Stimulated activated CD8-positive, alpha-beta memory T cell treated with anti-CD3 and anti-CD28 coated beads, Interleukin-12 subunit alpha, Interleukin-12 subunit beta, amount 100 ng/mL, for 4 hours (primary cell): Measurements from ENCODE around the gene MCCD1.
"Not testable (repeated sequence)": the region's sequence is repeated elsewhere in the genome, so short reads cannot be mapped to it uniquely, and the experiment has no call there.

Experiments used
- DNase-seq: peaks from one replicate; pipeline ENCODE4 v3.0.0-alpha.2; 2020; ENCODE audit warnings: low read depth

MCCD1 gene, protein sequence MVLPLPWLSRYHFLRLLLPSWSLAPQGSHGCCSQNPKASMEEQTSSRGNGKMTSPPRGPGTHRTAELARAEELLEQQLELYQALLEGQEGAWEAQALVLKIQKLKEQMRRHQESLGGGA

DNA sequence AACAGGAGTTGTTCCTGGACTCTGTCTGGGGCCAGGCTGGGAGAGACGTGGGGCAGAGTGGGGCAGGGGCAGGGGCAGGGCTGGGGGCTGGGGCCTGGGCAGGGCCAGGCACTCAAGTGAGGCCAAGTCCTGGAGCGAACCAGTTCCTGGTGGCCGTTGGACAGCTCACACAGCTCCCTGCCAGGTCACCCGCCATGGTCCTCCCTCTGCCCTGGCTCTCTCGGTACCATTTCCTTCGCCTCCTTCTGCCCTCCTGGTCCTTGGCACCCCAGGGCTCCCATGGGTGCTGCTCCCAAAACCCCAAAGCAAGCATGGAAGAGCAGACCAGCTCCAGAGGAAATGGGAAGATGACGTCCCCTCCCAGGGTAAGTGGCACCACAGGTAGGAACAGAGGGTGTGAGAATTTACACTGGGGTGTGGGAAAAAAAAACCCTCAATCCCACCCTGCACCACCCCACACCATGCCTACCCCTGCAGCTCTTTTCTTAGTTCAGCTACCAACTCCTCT is at the start of gene MCCD1:
TSS of gene MCCD1 (plus strand) at position 142 of the 508 bp plus-strand sequence. CDS start at position 195, 53 bp downstream.
- no peak for DNase-seq

GRCh38 chr6:31479151-31479932 is 49.4 kb upstream of the MCCD1 start:
- no peak for DNase-seq

- DNase-seq = no peak
Measured at GRCh38 chr6:31479933-31480535, 48.7 kb upstream of the MCCD1 start.

DNA sequence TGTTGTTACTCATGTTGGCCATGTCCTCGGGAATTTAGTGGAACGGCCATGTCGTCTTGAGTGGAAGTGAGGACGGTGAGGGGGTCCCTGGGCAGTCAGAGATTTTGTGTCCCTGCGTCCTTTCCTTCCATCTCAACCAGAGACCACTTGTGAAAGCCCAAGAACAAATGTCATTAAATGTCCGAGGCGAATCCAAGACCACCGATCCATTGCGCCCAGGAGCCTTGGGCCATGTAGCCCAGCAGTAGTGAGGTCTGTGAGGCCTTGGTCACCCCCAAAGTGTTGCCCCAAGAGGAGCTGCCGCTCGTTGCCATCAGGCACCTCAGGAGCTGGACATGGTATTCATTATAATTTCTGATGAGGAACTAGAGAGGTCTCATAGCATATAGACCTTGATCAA is 48.2 kb upstream of the MCCD1 start:
- DNase-seq = no peak

- no peak for DNase-seq
Measured at GRCh38 chr6:31483392-31483791, 45.4 kb upstream of the MCCD1 start.

GRCh38 chr6:31485055-31485454 is 43.7 kb upstream of the MCCD1 start:
- DNase-seq = no peak

- DNase-seq = not testable (repeated sequence)
Measured at GRCh38 chr6:31486065-31486837, 42.5 kb upstream of the MCCD1 start.

- DNase-seq = not testable (repeated sequence)
Measured at GRCh38 chr6:31487674-31488073, 41.1 kb upstream of the MCCD1 start.

- DNase-seq = no peak
Measured at GRCh38 chr6:31489086-31489485, 39.7 kb upstream of the MCCD1 start.

DNA sequence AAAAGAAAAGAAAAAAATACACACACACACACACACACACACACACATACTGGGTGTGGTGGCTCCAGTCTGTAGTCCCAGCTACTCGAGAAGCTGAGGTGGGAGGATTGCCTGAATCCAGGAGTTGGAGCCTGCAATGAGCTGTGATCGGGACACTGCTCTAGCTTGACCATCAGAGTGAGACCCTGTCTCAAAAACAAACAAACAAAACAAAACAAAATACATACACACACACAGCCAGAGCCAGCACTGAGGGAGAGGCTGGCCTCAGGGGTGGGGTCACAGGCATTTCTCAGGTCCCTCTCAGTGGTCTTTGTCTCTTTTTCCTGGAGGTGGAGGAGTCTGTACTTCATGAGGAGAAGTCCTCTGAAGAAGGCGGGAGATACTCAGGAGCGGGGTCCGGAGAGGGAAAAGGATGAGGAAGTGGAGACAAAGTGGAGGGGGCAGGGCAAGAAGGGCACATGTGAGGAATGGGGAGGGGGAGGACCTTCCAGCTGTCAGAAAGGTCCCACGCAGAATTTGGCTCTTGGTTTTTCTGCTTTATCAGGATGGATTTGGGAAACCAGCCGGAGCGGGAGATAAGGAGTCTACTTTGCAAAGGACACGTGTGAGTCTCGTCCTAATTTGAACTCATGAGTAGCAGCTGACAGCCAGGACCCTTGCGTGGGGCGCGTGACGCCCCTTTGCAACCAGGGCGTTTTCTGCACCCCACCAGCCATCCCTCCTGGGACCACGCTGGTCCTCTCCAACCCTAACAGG is 38.5 kb upstream of the MCCD1 start:
- DNase-seq = no peak

DNA sequence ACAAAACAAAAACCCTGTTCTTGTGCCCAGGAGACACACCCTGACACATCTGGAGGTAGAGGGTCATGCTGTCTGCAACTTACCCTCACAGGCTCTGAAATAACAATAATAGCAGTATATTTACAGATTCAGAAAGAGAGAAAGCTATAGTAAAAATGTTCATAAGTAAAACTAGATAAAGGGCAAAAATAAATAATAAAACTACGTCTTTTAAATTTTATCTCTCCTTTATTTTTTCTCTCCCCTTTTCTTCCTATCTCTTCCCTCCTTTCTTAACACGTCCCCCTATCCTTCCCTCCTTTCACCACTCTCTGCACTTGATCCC is 35.2 kb upstream of the MCCD1 start:
- not testable (repeated sequence) for DNase-seq

DNA sequence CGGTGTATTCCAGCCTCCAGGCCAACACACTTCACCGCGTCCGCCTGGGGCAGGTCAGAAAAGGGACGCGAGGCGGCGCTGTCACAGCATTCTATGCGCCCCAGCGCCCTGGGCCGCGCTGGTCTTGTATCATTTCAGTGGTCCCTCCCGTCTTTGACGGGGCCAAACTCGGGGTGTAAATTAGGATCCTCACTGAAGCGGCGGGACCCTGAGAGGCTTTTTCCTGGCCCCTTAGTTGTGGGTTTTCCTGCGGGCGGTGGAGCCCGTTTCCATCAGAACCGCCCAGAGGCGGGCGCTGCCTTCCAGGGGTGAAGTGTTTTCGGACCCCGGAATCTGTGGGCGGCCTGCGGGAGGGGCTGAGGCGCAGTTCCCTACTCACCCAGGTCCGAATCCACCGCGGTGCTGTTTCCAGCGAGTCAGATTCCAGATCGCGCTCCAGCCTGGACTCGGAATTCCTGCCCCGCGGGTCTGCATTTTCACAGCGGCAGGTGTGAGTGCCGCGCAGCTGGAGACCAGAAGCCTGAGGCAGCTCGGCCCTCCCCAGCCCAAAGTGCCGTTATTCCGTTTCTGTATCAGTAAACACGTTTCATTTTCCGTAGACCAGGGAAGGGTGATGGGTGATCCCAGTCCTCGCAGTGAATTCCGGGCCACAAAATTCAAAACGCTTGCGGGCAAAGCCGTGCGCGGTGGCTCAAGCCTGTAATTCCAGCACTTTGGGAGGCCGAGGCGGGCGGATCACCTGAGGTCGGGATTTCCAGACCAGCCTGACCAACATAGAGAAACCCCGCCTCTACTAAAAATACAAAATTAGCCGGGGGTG is 34.7 kb upstream of the MCCD1 start:
- peak; percentile 54 for DNase-seq

DNA sequence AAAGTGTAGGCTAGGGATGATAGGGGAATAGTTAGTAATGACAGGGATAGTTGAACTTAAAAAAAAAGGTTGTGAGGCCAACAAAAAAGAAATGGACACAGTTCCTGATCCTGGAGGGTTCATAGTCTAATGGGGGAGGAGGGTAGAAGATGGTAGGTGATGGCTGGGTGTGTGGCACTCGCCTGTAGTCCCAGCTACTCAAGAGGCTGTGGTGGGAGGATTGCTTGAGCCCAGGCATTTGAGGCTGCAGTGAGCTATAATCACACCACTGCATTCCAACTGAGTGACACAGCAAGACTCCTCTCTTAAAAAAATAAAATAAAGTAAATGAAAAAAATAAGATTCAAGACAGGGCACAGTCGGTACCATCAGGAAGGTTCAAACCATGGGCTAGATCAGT is 33.2 kb upstream of the MCCD1 start:
- no peak for DNase-seq

DNA sequence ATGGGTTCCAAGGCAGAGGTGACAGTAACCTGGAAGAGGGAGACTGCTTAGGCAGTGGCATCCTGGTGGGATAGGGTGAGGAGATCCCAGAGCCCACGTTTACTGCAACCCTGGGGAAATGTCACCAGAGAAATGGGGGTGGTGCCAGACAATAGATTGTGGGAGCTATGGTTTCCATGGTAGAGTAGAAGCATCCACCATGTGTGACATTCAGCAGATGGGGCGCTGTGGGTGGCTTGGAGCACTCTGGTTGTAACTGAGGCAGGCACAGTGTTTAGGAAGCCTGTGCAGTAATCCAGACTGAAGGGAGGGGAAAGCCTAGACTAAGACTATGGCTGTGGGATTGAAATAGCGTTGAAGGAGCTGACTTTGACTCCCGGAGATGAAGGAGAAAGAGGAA is 31.9 kb upstream of the MCCD1 start:
- not testable (repeated sequence) for DNase-seq

- DNase-seq = peak; percentile 72
Measured at GRCh38 chr6:31497531-31498476, 31.0 kb upstream of the MCCD1 start, which contains the start of gene MICB. MICB (plus strand) TSS chr6:31498145; CDS start chr6:31498194, 49 bp downstream.

- no peak for DNase-seq
Measured at GRCh38 chr6:31498748-31499147, 30.0 kb upstream of the MCCD1 start.

DNA sequence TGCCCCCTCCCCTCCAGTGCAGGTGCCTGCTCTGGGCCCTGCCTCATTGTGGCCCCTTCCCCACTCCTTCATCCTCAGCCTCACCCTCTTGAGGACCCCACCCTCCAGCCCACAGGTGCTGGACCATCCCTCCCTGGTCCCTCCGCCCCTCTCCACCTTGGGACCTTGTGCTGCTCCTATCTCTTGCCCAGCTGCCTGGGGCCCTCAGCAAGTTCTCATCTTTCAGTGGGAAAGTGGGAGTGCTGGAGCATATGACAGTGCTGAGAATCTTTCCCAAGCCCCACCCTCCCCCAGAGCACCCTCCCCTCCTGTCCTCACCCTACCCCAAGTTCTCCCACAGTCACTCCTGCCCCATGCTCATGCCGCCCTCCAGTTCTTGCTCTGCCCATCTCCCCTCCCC is 29.1 kb upstream of the MCCD1 start:
- not testable (repeated sequence) for DNase-seq

DNA sequence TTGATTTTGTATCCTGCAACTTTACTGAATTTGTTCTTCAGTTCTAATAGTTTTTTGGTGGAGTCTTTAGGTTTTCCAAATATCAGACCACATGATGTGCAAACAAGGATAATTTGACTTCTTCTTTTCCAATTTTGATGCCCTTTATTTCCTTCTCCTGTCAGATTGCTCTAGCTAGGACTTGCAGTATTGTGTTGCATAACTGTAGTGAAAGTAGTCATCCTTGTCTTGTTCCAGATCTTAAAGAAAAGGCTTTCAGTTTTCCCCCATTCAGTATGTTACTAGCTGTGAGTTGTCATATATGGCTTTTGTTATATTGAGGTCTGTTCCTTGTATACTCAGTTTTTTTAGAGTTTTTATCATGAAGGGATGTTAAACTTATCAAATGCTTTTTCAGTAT is 26.2 kb upstream of the MCCD1 start:
- DNase-seq = no peak

GRCh38 chr6:31509036-31509435 is 19.7 kb upstream of the MCCD1 start:
- DNase-seq = not testable (repeated sequence)

DNA sequence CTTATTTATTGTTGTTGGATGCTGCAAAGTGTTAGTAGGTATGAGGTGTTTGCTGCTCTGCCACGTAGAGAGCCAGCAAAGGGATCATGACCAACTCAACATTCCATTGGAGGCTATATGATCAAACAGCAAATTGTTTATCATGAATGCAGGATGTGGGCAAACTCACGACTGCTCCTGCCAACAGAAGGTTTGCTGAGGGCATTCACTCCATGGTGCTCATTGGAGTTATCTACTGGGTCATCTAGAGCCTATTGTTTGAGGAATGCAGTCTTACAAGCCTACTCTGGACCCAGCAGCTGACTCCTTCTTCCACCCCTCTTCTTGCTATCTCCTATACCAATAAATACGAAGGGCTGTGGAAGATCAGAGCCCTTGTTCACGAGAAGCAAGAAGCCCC is 18.8 kb upstream of the MCCD1 start:
- DNase-seq = no peak
